ENCODE measurements around the gene MSI2. TPM values are rescaled to one million over a fixed set of nuclear protein-coding genes. Genes with fewer than 3 reads are reported as not detected.

The MSI2 gene
- total and polyA plus RNA-seq, 2 donors (not counting 3 experiments of a cell fraction or from before 2014, with no cell fraction given): 20.9 to 59.3 TPM

- dilution Hi-C loops (cut with MboI; ENCODE audit: extremely low pct_ligation_motif_present, low sequenced_read_pairs): no loop called here
- H3K27ac ChIP-seq (ENCODE audit: insufficient read depth, low read depth, low read length): no peak overlapping the region
- ChIA-PET CTCF (no interaction called here), POLR2A (no interaction called here)
- no peak overlapping the region for H3K4me3 ChIP-seq (replicated peaks in 1 of 3; ENCODE audit: insufficient read depth in 1 of 3, low read depth in 1 of 3, low read length in 3 of 3)
- no peak overlapping the region for H2AFZ ChIP-seq (ENCODE audit: low read depth, low read length)
- H3K4me1 ChIP-seq (ENCODE audit: control insufficient read depth, extremely low read depth, insufficient read depth, low read length): no peaks in the 10 kb centered on the region
- TF ChIP-seq MYC (IDR thresholded peaks at IDR 0.05; ENCODE audit: low read depth, low read length) (no peak), GATA2 (IDR thresholded peaks at IDR 0.05; ENCODE audit: insufficient read depth, insufficient read length, low read depth, low read length) (no peak), CTCF (IDR thresholded peaks at IDR 0.05; ENCODE audit: extremely low read depth in 1 of 2, insufficient read depth in 1 of 2, low read depth in 1 of 2, low read length in 2 of 2) (no peak), POLR2AphosphoS5 (IDR thresholded peaks at IDR 0.05; ENCODE audit: insufficient read depth, low read depth, low read length) (no peak), POLR2A (IDR thresholded peaks at IDR 0.05; ENCODE audit: low read depth, low read length) (no peak), EZH2 (IDR thresholded peaks at IDR 0.05; ENCODE audit: borderline replicate concordance, low read depth, low read length, severe bottlenecking) (no peak), MAX (IDR thresholded peaks at IDR 0.05; ENCODE audit: insufficient read depth, insufficient read length) (no peak), FOS (IDR thresholded peaks at IDR 0.05; ENCODE audit: borderline replicate concordance, insufficient read depth, low read length) (no peak), JUN (IDR thresholded peaks at IDR 0.05; ENCODE audit: borderline replicate concordance, insufficient read depth, insufficient read length, low read depth) (no peak)
- no peak overlapping the region for H3K4me2 ChIP-seq (ENCODE audit: insufficient read depth, low read length)
- H3K36me3 ChIP-seq (ENCODE audit: control insufficient read depth in 2 of 2, extremely low read depth in 1 of 2, insufficient read depth in 2 of 2, low read length in 2 of 2): no peaks in the 10 kb centered on the region
- FAIRE-seq: peak; percentile 33
- intact Hi-C loops (cut with micrococcal nuclease): no loop called here
- H3K9me1 ChIP-seq (replicated peaks; ENCODE audit: control insufficient read depth, extremely low read depth, insufficient read depth, low read length): no peaks in the 10 kb centered on the region
- DNase-seq (ENCODE audit: low read depth, low spot score): no peak
- H3K9ac ChIP-seq (replicated peaks; ENCODE audit: extremely low read depth, insufficient read depth, low read length): no peak overlapping the region
- H3K9me3 ChIP-seq (replicated peaks; ENCODE audit: control insufficient read depth, insufficient read depth, low read length): no peaks in the 10 kb centered on the region
- no peaks in the 10 kb centered on the region for H4K20me1 ChIP-seq (replicated peaks; ENCODE audit: control insufficient read depth, extremely low read depth, insufficient read depth, low read length)
- BruUV-seq (replicated peaks): no TSS peak
- H3K79me2 ChIP-seq (ENCODE audit: control insufficient read depth, insufficient read depth, low read length): no peaks in the 10 kb centered on the region
- no peaks in the 10 kb centered on the region for H3K27me3 ChIP-seq (ENCODE audit: control insufficient read depth in 2 of 2, insufficient read depth in 2 of 2, low read length in 2 of 2)
Measured at GRCh38 chr17:57393368-57393767, 137.0 kb downstream of the MSI2 start.

Data from endothelial cell of umbilical vein (primary cell).